Dermis microvascular lymphatic vessel endothelial cell (primary cell): ENCODE data around the gene OSBPL6. TPM values are rescaled to one million over a fixed set of nuclear protein-coding genes. Genes with fewer than 3 reads are reported as not detected.
"Not testable (repeated sequence)": the region's sequence is repeated elsewhere in the genome, so short reads cannot be mapped to it uniquely, and the experiment has no call there.

Source experiments
- DNase-seq, 2 donors: peaks; one replicate each; pipeline versions ENCODE4 v3.0.0 to v3.0.0-alpha.2; 2010; ENCODE audit warnings: low read depth in 2 of 2
- total RNA-seq: library from RNA; depleted of rRNA; stranded (reverse); fragments of >200 nt; gene quantifications from 2 replicates; pipeline ENCODE4 v1.2.1, GENCODE V29; 2014

Gene OSBPL6
- total RNA-seq, 1 donor from 2014 or later = 3.9 TPM

GRCh38 chr2:178198441-178198840, 4.1 kb downstream of the OSBPL6 start:
- not testable (repeated sequence) for DNase-seq

- no peak for DNase-seq
Observed at GRCh38 chr2:178199334-178199733, 5.0 kb downstream of the OSBPL6 start.

- DNase-seq = no peak
Observed at GRCh38 chr2:178200331-178200730, 6.0 kb downstream of the OSBPL6 start.

- DNase-seq = no peak
Observed at GRCh38 chr2:178202927-178203326, 8.6 kb downstream of the OSBPL6 start.

- no peak for DNase-seq
Observed at GRCh38 chr2:178204977-178205376, 10.7 kb downstream of the OSBPL6 start.

GRCh38 chr2:178205853-178206521, 11.7 kb downstream of the OSBPL6 start:
- DNase-seq = no peak

GRCh38 chr2:178208336-178208735, 14.0 kb downstream of the OSBPL6 start:
- DNase-seq = no peak

- DNase-seq = peak in 1 of 2 donors; percentile 17
Observed at GRCh38 chr2:178208817-178209216, 14.5 kb downstream of the OSBPL6 start.

GRCh38 chr2:178211460-178211859, 17.1 kb downstream of the OSBPL6 start:
- DNase-seq = no peak

GRCh38 chr2:178211943-178212342, 17.6 kb downstream of the OSBPL6 start:
- no peak for DNase-seq

- DNase-seq = no peak
Observed at GRCh38 chr2:178213991-178214390, 19.7 kb downstream of the OSBPL6 start.

GRCh38 chr2:178219247-178219646, 24.9 kb downstream of the OSBPL6 start:
- DNase-seq = no peak

- DNase-seq = no peak
Observed at GRCh38 chr2:178220814-178221213, 26.5 kb downstream of the OSBPL6 start.

- DNase-seq = no peak
Observed at GRCh38 chr2:178221556-178221955, 27.2 kb downstream of the OSBPL6 start.

GRCh38 chr2:178223806-178224205, 29.5 kb downstream of the OSBPL6 start:
- no peak for DNase-seq

GRCh38 chr2:178225006-178225805, 30.9 kb downstream of the OSBPL6 start:
- DNase-seq = no peak

GRCh38 chr2:178227187-178227586, 32.9 kb downstream of the OSBPL6 start:
- DNase-seq = peak in 1 of 2 donors; percentile 47

- no peak for DNase-seq
Observed at GRCh38 chr2:178229927-178230326, 35.6 kb downstream of the OSBPL6 start.

GRCh38 chr2:178230396-178230795, 36.1 kb downstream of the OSBPL6 start:
- DNase-seq = no peak

GRCh38 chr2:178233428-178233827, 39.1 kb downstream of the OSBPL6 start:
- no peak for DNase-seq

- DNase-seq = no peak
Observed at GRCh38 chr2:178234648-178235047, 40.3 kb downstream of the OSBPL6 start.

GRCh38 chr2:178237488-178238153, 43.3 kb downstream of the OSBPL6 start:
- no peak for DNase-seq
